ENCODE measurements around the gene ADAM22. TPM values are rescaled to one million over a fixed set of nuclear protein-coding genes. Genes with fewer than 3 reads are reported as not detected.

Gene ADAM22
- total RNA-seq, 1 donor from 2014 or later = 3.0 TPM

DNA sequence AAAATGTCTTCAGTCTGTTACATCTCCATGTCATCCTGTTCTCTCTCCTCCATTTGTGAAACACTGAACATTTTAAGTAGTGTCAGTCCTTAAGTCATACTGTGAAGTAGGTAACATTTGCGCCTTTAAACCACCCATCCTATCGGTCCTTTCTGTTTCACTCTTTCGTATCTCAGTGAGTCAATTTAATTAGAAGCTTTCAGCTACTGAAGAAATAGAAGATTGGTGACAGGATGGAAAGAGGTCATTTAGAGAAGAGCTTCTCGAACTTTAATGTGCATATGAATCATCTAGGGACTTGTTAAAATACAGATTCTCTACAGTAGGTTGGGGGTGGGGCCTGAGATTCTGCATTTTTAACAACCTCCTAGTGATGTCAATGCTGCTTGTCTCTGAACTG is 172.4 kb downstream of the ADAM22 start:
- Mint-ChIP-seq H3K36me3 (ENCODE audit: unreplicated experiment) (no peaks in the 10 kb centered on the region), H3K4me1 (ENCODE audit: unreplicated experiment) (no peaks in the 10 kb centered on the region), H3K27ac (ENCODE audit: unreplicated experiment) (no peak overlapping the region), H3K9me3 (ENCODE audit: unreplicated experiment) (no peaks in the 10 kb centered on the region), H3K4me3 (ENCODE audit: unreplicated experiment) (no peak overlapping the region), H3K27me3 (ENCODE audit: unreplicated experiment) (no peaks in the 10 kb centered on the region)
- TF ChIP-seq, protein P1, sequence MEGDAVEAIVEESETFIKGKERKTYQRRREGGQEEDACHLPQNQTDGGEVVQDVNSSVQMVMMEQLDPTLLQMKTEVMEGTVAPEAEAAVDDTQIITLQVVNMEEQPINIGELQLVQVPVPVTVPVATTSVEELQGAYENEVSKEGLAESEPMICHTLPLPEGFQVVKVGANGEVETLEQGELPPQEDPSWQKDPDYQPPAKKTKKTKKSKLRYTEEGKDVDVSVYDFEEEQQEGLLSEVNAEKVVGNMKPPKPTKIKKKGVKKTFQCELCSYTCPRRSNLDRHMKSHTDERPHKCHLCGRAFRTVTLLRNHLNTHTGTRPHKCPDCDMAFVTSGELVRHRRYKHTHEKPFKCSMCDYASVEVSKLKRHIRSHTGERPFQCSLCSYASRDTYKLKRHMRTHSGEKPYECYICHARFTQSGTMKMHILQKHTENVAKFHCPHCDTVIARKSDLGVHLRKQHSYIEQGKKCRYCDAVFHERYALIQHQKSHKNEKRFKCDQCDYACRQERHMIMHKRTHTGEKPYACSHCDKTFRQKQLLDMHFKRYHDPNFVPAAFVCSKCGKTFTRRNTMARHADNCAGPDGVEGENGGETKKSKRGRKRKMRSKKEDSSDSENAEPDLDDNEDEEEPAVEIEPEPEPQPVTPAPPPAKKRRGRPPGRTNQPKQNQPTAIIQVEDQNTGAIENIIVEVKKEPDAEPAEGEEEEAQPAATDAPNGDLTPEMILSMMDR (IDR thresholded peaks at IDR 0.05) = no peak
- no peak for DNase-seq (ENCODE audit: extremely low spot score, unreplicated experiment)

DNA sequence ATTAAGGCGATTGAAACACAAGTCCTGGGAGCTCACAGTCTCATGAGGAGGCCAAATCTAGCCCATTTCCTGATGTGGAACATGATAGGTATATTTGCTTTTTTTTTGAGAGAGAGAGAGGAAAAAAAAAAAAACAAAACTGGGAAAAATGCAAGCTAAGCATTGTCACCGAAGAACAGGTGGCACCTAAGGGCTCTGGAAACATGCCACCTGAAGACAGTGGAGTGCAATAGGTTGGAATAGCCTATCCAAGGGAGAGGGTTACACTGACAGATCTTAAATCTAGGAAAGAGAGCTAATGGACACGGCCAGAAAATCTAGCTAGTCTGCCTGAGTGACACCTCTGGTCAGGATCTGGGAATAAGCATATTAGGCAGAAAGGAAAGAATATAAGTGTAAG is 175.6 kb downstream of the ADAM22 start:
- no peaks in the 10 kb centered on the region for H3K4me1 Mint-ChIP-seq (ENCODE audit: unreplicated experiment)
- H3K36me3 Mint-ChIP-seq (ENCODE audit: unreplicated experiment) = no peaks in the 10 kb centered on the region
- no peaks in the 10 kb centered on the region for H3K27me3 Mint-ChIP-seq (ENCODE audit: unreplicated experiment)
- TF ChIP-seq, protein P1 (IDR thresholded peaks at IDR 0.05) = no peak
- H3K9me3 Mint-ChIP-seq (ENCODE audit: unreplicated experiment) = no peaks in the 10 kb centered on the region
- H3K4me3 Mint-ChIP-seq (ENCODE audit: unreplicated experiment) = no peak overlapping the region
- no peak for DNase-seq (ENCODE audit: extremely low spot score, unreplicated experiment)
- H3K27ac Mint-ChIP-seq (ENCODE audit: unreplicated experiment) = no peak overlapping the region

DNA sequence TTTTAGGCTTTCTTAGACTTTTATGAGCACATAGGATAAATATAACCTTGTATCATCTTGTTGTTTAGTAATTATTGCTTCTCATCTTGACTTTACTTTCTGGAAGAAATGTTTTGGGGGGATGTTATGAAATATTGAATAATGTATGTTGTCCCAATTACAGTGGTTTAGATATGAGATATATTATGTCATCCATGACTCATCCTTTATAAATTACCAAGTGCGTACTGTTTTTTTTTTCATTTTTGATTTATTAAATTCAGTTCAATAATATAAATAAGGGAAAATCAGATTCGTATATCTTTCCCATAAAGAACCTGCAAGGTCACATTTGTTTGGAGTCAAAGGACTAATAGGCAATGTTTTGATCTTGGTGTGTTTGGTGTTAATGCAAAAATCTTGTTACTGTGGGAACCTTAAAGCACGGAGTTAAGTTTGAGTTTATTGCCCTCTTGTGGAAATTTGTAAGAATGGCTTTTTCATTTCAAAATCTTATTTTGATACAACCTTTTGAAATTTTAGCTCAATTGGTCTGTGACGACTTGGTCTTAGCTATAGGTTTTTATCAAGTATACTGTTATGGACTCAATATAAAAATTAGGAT is 177.2 kb downstream of the ADAM22 start:
- Mint-ChIP-seq H3K4me3 (ENCODE audit: unreplicated experiment) (no peak overlapping the region), H3K9me3 (ENCODE audit: unreplicated experiment) (no peaks in the 10 kb centered on the region), H3K36me3 (ENCODE audit: unreplicated experiment) (no peaks in the 10 kb centered on the region), H3K4me1 (ENCODE audit: unreplicated experiment) (no peaks in the 10 kb centered on the region), H3K27me3 (ENCODE audit: unreplicated experiment) (peaks cover 5% of the 10 kb centered on the region), H3K27ac (ENCODE audit: unreplicated experiment) (no peak overlapping the region)
- no peak for DNase-seq (ENCODE audit: extremely low spot score, unreplicated experiment)
- TF ChIP-seq, protein P1 (IDR thresholded peaks at IDR 0.05) = peak; percentile 62

DNA sequence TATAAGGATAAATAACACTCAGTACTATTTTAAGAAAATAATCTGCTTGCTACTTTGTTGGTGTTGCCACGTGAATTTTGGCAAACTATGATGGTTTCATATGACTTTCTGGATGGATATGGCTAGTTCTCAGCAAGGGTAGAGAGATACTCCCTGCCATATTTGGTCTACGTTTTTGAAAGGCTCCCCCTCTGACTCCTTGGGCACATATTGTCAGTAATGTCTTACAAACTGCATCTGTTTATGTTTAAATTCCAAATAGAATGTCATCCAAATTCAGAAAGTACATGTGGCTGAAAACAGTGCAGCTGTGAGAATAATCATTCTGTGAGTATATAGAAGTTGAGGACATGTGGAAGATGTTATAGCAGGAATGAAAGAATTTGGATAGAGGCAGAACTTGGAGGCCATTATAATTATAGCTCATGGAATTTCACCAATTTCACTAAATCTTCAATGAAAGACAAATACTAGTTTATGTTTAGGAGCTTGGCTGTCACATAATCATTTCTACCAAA is 178.0 kb downstream of the ADAM22 start:
- Mint-ChIP-seq H3K9me3 (ENCODE audit: unreplicated experiment) (no peaks in the 10 kb centered on the region), H3K36me3 (ENCODE audit: unreplicated experiment) (no peaks in the 10 kb centered on the region), H3K4me3 (ENCODE audit: unreplicated experiment) (no peak overlapping the region), H3K27me3 (ENCODE audit: unreplicated experiment) (peaks cover 5% of the 10 kb centered on the region), H3K27ac (ENCODE audit: unreplicated experiment) (no peak overlapping the region), H3K4me1 (ENCODE audit: unreplicated experiment) (no peaks in the 10 kb centered on the region)
- no peak for DNase-seq (ENCODE audit: extremely low spot score, unreplicated experiment)
- TF ChIP-seq, protein P1 (IDR thresholded peaks at IDR 0.05) = no peak

DNA sequence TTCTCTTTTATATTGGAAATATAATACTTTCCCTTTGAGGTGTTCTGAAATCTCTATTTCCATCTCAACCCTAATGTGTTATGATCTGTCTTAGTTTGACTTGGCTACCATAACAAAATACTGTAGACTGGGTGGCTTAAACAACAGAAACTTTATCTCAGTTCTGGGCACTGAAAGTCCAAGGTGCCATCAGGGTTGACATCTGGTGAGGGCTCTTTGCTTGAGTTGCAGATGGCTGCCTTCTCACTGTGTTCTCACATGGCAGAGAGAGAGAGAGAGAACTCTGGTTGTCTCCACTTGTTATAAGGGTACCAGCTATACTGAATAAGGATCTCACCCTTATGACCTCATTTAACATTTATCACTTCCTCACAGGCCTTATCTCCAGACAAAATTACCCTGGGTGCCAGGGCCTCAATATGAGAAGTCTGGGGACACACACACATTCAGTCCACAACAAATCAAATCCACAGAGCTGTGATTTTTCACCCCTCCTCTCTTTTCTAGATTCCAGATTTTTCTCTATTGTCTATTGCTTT is 181.3 kb downstream of the ADAM22 start:
- H3K27ac Mint-ChIP-seq (ENCODE audit: unreplicated experiment) = no peak overlapping the region
- TF ChIP-seq, protein P1 (IDR thresholded peaks at IDR 0.05) = no peak
- no peaks in the 10 kb centered on the region for H3K9me3 Mint-ChIP-seq (ENCODE audit: unreplicated experiment)
- DNase-seq (ENCODE audit: extremely low spot score, unreplicated experiment) = no peak
- peaks cover 6% of the 10 kb centered on the region for H3K27me3 Mint-ChIP-seq (ENCODE audit: unreplicated experiment)
- no peaks in the 10 kb centered on the region for H3K36me3 Mint-ChIP-seq (ENCODE audit: unreplicated experiment)
- H3K4me1 Mint-ChIP-seq (ENCODE audit: unreplicated experiment) = no peaks in the 10 kb centered on the region
- H3K4me3 Mint-ChIP-seq (ENCODE audit: unreplicated experiment) = no peak overlapping the region

All from osteocyte (in vitro differentiated cells).